B cell (primary cell): ENCODE results near the gene EPSTI1. TPM values are rescaled to one million over a fixed set of nuclear protein-coding genes. Genes with fewer than 3 reads are reported as not detected.

ENCODE experiments used
- ATAC-seq: fragments of 200-7000 bp; cut with Tn5 transposase; one replicate; pipeline ENCODE4 v1.10.0; 2021; ENCODE audit warnings: low read depth, mild to moderate bottlenecking, moderate number of reproducible peaks, moderate library complexity
- CTCF ChIA-PET: fragments of 350-600 bp; sonication (Branson Sonifier 250); formaldehyde crosslinking; loops from one replicate; lab custom pipeline; 2021; ENCODE audit warnings: antibody characterized with exemption, inconsistent platforms; lab: Charles Lee
- POLR2A ChIA-PET: fragments of 350-600 bp; sonication (Branson Sonifier 250); formaldehyde crosslinking; loops from one replicate; lab custom pipeline; 2021; ENCODE audit warnings: antibody characterized with exemption; lab: Charles Lee
- DNase-seq: peaks from one replicate; pipeline ENCODE4 v3.0.0; 2013
- H2AFZ ChIP-seq: 2 replicates; pipeline ENCODE4 v1.6.1; 2012; ENCODE audit warnings: mild to moderate bottlenecking, low read depth, low read length; ENCODE audit not compliant: insufficient read depth, poor library complexity, severe bottlenecking
- H3K27ac ChIP-seq, 2 donors: 1 replicate in 1 of 2; 2 replicates in 1 of 2; pipeline ENCODE4 v1.5.1; 2012 to 2013; ENCODE audit warnings: low read length in 2 of 2, mild to moderate bottlenecking in 2 of 2, moderate library complexity in 1 of 2
- H3K27me3 ChIP-seq, 4 experiments: fragments of 200-600 bp in 1 of 4; sonication (generic) in 1 of 4; replicated peaks in 1 of 4; 1 replicate in 2 of 4; 2 replicates in 2 of 4; pipeline versions ENCODE4 v1.6.1 to v1.7.0; 2013 to 2016; ENCODE audit warnings: low read length in 3 of 4, mild to moderate bottlenecking in 2 of 4, mixed read lengths in 1 of 4, moderate library complexity in 1 of 4; ENCODE audit not compliant: insufficient read depth in 4 of 4, control insufficient read depth in 3 of 4; ENCODE audit errors: control extremely low read depth in 1 of 4
- H3K36me3 ChIP-seq, 2 experiments: replicated peaks in 1 of 2; 1 replicate in 1 of 2; 2 replicates in 1 of 2; pipeline versions ENCODE4 v1.6.1 to v1.7.1; 2013; ENCODE audit warnings: low read length in 1 of 2; ENCODE audit not compliant: insufficient read depth in 2 of 2, control insufficient read depth in 1 of 2; ENCODE audit errors: control extremely low read depth in 1 of 2, extremely low read depth in 1 of 2
- H3K4me1 ChIP-seq, 2 donors: fragments of 200-600 bp in 1 of 2; sonication (generic) in 1 of 2; 1 replicate in 1 of 2; 2 replicates in 1 of 2; pipeline versions ENCODE4 v1.5.1 to v1.6.1; 2013 to 2017; ENCODE audit warnings: low read length in 2 of 2; ENCODE audit not compliant: control insufficient read depth in 2 of 2, insufficient read depth in 2 of 2
- H3K4me2 ChIP-seq: replicated peaks from 2 replicates; pipeline ENCODE3; 2012; ENCODE audit warnings: mild to moderate bottlenecking, low read depth, low read length; ENCODE audit not compliant: poor library complexity, severe bottlenecking
- H3K4me3 ChIP-seq, 5 experiments: fragments of 200-600 bp in 1 of 5; sonication (generic) in 1 of 5; 1 replicate in 3 of 5; 2 replicates in 2 of 5; pipeline versions ENCODE4 v1.5.1 to v1.7.0; 2011 to 2016; ENCODE audit warnings: low read length in 4 of 5, mild to moderate bottlenecking in 4 of 5, low read depth in 2 of 5, control low read depth in 1 of 5, moderate library complexity in 1 of 5; ENCODE audit not compliant: insufficient read depth in 1 of 5; ENCODE audit errors: control extremely low read depth in 1 of 5, extremely low read depth in 1 of 5
- H3K79me2 ChIP-seq: fragments of 200-600 bp; sonication (generic); one replicate; pipeline ENCODE4 v1.6.0; 2016; ENCODE audit warnings: low read length; ENCODE audit not compliant: control insufficient read depth, insufficient read depth
- H3K9ac ChIP-seq: fragments of 200-600 bp; sonication (generic); 2 replicates; pipeline ENCODE4 v1.6.1; 2017; ENCODE audit warnings: mild to moderate bottlenecking, low read length, moderate library complexity
- H3K9me3 ChIP-seq, 3 donors: one replicate each; pipeline versions ENCODE4 v1.6.1 to v1.7.1; 2013; ENCODE audit warnings: low read length in 2 of 3; ENCODE audit not compliant: control insufficient read depth in 2 of 3, insufficient read depth in 1 of 3; ENCODE audit errors: control extremely low read depth in 1 of 3
- H4K20me1 ChIP-seq: 2 replicates; pipeline ENCODE4 v1.6.0; 2012; ENCODE audit warnings: mild to moderate bottlenecking, low read length; ENCODE audit not compliant: insufficient read depth, control insufficient read depth, poor library complexity, severe bottlenecking
- H3K27ac Mint-ChIP-seq: one replicate; pipeline ENCODE4 v1.8.0; 2021; ENCODE audit warnings: mixed read lengths
- H3K27me3 Mint-ChIP-seq: one replicate; pipeline ENCODE4 v1.8.0; 2021; ENCODE audit warnings: mixed read lengths
- H3K4me1 Mint-ChIP-seq: one replicate; pipeline ENCODE4 v1.8.0; 2021; ENCODE audit warnings: mixed read lengths
- H3K4me3 Mint-ChIP-seq: one replicate; pipeline ENCODE4 v1.8.0; 2021; ENCODE audit warnings: mixed read lengths
- H3K9me3 Mint-ChIP-seq: one replicate; pipeline ENCODE4 v1.8.0; 2022; ENCODE audit warnings: mixed read lengths; ENCODE audit not compliant: insufficient read depth
- CTCF ChIP-seq: fragments of 200-600 bp; IDR thresholded peaks from one replicate; pipeline ENCODE4 v1.8.0; 2022; ENCODE audit warnings: antibody characterized with exemption, mild to moderate bottlenecking
- EZH2 ChIP-seq: IDR thresholded peaks from 2 replicates; pipeline ENCODE4 v1.6.1; 2012; ENCODE audit warnings: borderline replicate concordance, low read depth, mild to moderate bottlenecking, moderate library complexity, low read length; ENCODE audit not compliant: insufficient read depth, poor library complexity, severe bottlenecking
- WGBS: methylation state at CpG from one replicate; pipeline ENCODE4 v1.1.5; 2013; ENCODE audit warnings: missing lambda C conversion rate; ENCODE audit not compliant: insufficient coverage; 5-methylcytosine and 5-hydroxymethylcytosine counted together
- intact Hi-C: fragments of 100-400 bp; cut with micrococcal nuclease; formaldehyde crosslinking; loops from one replicate; pipeline ENCODE4 v1.10.0; 2022
- polyA plus RNA-seq: library from polyadenylated mRNA; depleted of rRNA; stranded (reverse); fragments of >200 nt; gene quantifications from 2 replicates; pipeline ENCODE4 v1.2.3, GENCODE V29; 2012
- total RNA-seq, 2 donors: library from RNA; stranded (reverse); fragments of 120-200 nt in 1 of 2; gene quantifications; 1 replicate in 1 of 2; 2 replicates in 1 of 2; pipeline versions ENCODE4 v1.2.3 to v1.2.4, GENCODE V29; 2013 to 2022

The EPSTI1 gene
- total and polyA plus RNA-seq, 2 donors (not counting 1 experiment from before 2014, with no cell fraction given), result 13.4 to 41.8 TPM

- WGBS, result no CpG with 5 or more reads among the region's 4 CpGs
- H3K4me3 ChIP-seq, result no peak overlapping the region
- no peaks in the 10 kb centered on the region for H3K4me1 ChIP-seq
- no peak overlapping the region for H3K9ac ChIP-seq
- no peak for ATAC-seq
- intact Hi-C loops, result no loop called here
- no peaks in the 10 kb centered on the region for H3K9me3 Mint-ChIP-seq
- POLR2A ChIA-PET, result no interaction called here
- CTCF ChIA-PET, result no interaction called here
- H3K9me3 ChIP-seq, result no peaks in the 10 kb centered on the region
- no peaks in the 10 kb centered on the region for H3K27me3 Mint-ChIP-seq
- no peaks in the 10 kb centered on the region for H3K27me3 ChIP-seq
- no peak overlapping the region for H3K27ac Mint-ChIP-seq
- TF ChIP-seq CTCF (no peak), EZH2 (no peak)
- H3K27ac ChIP-seq, result no peak overlapping the region
- no peak overlapping the region for H3K4me3 Mint-ChIP-seq
- no peak for DNase-seq
- no peak overlapping the region for H3K4me2 ChIP-seq
- no peaks in the 10 kb centered on the region for H3K4me1 Mint-ChIP-seq
- H3K79me2 ChIP-seq, result no peaks in the 10 kb centered on the region
- no peak overlapping the region for H2AFZ ChIP-seq
- H3K36me3 ChIP-seq, result peaks cover 8 to 65% of the 10 kb centered on the region in 2 experiments
- H4K20me1 ChIP-seq, result no peaks in the 10 kb centered on the region
Observed at GRCh38 chr13:42894765-42895243, 97.2 kb downstream of the EPSTI1 start.

GRCh38 chr13:42893214-42893671, 98.8 kb downstream of the EPSTI1 start:
- Histone ChIP-seq H3K4me3 (no peak overlapping the region), H3K36me3 (peaks cover 8 to 66% of the 10 kb centered on the region in 2 experiments), H4K20me1 (no peaks in the 10 kb centered on the region), H3K4me1 (no peaks in the 10 kb centered on the region), H3K27ac (no peak overlapping the region), H3K4me2 (no peak overlapping the region), H3K9me3 (no peaks in the 10 kb centered on the region), H3K79me2 (no peaks in the 10 kb centered on the region), H3K9ac (no peak overlapping the region), H2AFZ (no peak overlapping the region), H3K27me3 (no peaks in the 10 kb centered on the region)
- H3K27ac Mint-ChIP-seq, result no peak overlapping the region
- POLR2A ChIA-PET, result no interaction called here
- H3K9me3 Mint-ChIP-seq, result no peaks in the 10 kb centered on the region
- no peaks in the 10 kb centered on the region for H3K4me1 Mint-ChIP-seq
- TF ChIP-seq CTCF (no peak), EZH2 (no peak)
- 43% methylated on average over 1 of the region's 1 CpG for WGBS
- ATAC-seq, result no peak
- CTCF ChIA-PET, result no interaction called here
- intact Hi-C loops, result no loop called here
- no peak overlapping the region for H3K4me3 Mint-ChIP-seq
- DNase-seq, result no peak
- no peaks in the 10 kb centered on the region for H3K27me3 Mint-ChIP-seq
